ENCODE results near the gene MAP4K5.

GRCh38 chr14:50562841-50563240 lies 30.5 kb upstream of the MAP4K5 start:
- TF ChIP-seq CTCF (IDR thresholded peaks at IDR 0.05; ENCODE audit: low read length) (no peak), EZH2 (IDR thresholded peaks at IDR 0.05; ENCODE audit: borderline replicate concordance, low read length) (no peak)

All from OCI-LY1 (cell line).